Amniotic epithelial cell (primary cell): ENCODE results near the gene SCART1.
"Not testable (repeated sequence)": the region's sequence is repeated elsewhere in the genome, so short reads cannot be mapped to it uniquely, and the experiment has no call there.

Source experiments
- DNase-seq: peaks from one replicate; pipeline ENCODE4 v3.0.0-alpha.2; 2010; ENCODE audit warnings: low read depth

The SCART1 gene

GRCh38 chr10:133453516-133454203 is at the start of gene SCART1:
TSS of gene SCART1 (plus strand) at chr10:133453945. CDS start at chr10:133453998, 53 bp downstream.
- DNase-seq, result no peak

DNA sequence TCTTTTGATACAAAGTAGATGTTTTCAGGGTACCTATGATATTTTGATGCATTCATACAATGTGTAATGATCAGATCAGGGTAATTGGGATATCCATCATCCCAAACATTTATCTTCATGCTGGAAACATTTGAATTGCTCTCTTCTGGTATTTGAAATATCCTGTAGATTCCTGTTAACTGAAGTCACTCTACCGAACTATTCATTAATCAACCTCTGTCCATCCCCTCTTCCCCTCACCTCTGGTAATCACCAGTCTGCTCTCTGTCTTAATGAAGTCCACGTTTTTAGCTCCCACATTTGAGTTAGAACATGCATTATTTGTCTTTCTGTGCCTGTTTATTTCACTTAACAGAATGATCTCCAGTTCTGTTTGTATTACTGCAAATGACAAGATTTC is 48.5 kb upstream of the SCART1 start:
- DNase-seq, result peak; percentile 21

- peak; percentile 41 for DNase-seq
These were observed 47.8 kb upstream of the SCART1 start for GRCh38 chr10:133405844-133406527.

- DNase-seq, result peak; percentile 12
These were observed 42.0 kb upstream of the SCART1 start for GRCh38 chr10:133411523-133412380.

DNA sequence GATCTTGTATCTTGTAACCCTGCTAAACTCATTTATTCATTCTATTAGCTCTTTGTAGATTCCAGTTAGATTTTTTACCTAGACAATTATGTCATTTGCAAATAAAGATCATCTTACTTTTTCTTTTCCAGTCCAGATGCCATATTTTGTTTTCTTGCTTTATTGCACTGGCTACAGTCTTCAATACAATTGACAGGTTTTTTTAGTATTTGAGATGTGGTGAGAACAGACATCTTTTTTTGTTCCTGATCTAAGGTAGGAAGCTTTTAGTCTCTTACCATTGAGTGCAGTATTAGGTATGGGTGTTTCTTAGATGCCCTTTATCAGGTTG is 41.4 kb upstream of the SCART1 start:
- DNase-seq, result no peak

- DNase-seq, result not testable (repeated sequence)
These were observed 39.3 kb upstream of the SCART1 start for GRCh38 chr10:133414401-133414800.

- DNase-seq, result no peak
These were observed 38.0 kb upstream of the SCART1 start for GRCh38 chr10:133415752-133416151.

DNA sequence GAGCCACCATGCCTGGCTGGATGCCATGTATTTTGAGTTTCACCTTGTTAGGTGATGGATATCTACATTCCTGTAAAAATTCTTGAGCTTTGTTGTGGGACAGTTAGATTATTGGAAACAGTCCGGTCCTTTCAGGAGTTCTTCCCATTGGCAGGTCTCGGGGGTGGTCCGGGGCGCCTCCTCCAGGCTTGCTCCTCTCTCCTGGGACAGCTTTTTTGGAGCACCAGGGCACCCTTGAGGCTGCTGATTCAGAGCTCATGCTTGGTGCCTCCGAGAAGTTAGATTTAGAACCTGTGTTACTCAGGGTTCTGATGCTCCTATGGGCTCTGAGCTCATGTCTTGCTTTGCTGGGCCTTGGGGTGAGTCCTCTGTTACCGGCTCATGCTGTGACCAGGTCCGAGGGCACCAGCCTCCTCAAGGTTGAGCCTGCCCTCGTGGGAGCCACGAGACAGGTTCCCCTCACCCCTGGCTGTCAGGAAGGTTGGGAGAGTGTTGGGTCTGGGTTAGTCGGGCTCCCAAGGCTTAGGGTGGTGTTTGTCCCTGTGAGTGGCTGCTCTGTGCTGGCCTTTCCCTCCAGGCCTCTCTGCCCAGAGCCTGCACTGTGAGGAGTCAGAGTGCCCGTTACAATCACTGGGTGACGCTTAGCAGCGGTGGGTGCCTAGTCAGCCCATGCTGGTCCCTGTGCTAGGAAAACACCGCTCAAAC is 35.3 kb upstream of the SCART1 start:
- DNase-seq, result no peak

DNA sequence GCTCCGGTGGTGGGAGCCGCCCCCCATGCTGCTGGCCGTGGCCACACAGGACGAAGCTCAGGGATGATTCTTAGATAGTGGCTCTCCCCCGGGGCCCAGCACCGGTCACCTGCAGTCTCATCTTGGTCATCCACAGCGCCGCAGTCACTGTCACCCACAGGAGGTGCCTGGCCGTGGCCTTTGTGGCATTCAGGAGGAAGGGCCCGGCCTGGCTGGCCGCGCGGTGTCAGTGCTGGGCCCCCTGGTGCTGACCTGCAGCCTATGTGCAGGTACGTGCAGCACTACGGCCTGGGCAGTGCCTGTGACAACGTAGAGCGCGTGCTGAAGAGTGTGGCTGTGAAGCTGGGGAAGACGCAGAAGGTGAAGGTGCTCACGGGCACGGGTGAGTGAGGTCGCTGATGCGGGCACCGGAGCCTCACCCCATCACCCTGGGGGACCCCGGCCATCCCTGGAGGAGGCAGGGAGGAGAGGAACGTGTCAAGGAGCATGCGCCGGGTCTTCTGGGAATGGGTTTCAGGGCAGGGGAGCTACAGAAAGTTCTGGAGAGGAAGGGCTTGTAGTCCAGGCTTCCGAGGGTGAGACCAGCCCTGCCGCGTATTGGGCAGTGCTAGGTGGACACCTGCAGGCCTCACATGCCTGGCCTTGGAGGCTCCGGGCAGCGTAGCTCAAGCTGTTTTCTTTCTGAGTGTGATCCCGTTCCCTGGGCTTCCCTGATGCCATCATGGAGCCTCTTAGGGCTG is 34.4 kb upstream of the SCART1 start:
- DNase-seq, result no peak

GRCh38 chr10:133420028-133420427 is 33.7 kb upstream of the SCART1 start:
- DNase-seq, result no peak

- no peak for DNase-seq
These were observed 33.2 kb upstream of the SCART1 start for GRCh38 chr10:133420579-133420978.

- no peak for DNase-seq
These were observed 32.2 kb upstream of the SCART1 start for GRCh38 chr10:133421336-133422222.

- DNase-seq, result no peak
These were observed 31.4 kb upstream of the SCART1 start for GRCh38 chr10:133422223-133422806.

- no peak for DNase-seq
These were observed 30.7 kb upstream of the SCART1 start for GRCh38 chr10:133422807-133423771.

GRCh38 chr10:133424102-133424501 is 29.6 kb upstream of the SCART1 start:
- DNase-seq, result not testable (repeated sequence)

DNA sequence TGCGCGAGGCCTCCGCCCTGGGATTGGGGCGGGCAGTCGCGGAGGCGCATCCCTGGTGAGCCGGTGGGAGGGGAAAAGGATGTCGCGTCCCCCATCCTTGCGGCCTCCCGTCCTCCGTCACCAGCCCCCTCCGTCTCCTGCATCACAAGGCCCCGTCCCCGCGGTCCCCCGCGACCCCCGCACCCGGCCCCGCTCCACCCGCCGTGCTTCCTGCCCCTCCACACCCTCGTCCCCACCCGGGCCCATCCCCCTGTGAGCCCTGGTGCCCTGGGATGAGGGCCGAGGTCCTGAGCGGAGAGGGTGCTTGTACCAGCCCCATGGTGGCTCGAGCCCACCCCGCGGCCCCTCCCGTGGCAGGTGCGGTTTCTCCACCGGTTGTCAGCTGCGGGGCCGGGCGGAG is 29.1 kb upstream of the SCART1 start, which contains the start of gene SPRN:
TSS of gene SPRN (minus strand) at position 25 of the 400 bp plus-strand sequence. CDS start 944 bp downstream, outside the sequence.
- DNase-seq, result not testable (repeated sequence)

- not testable (repeated sequence) for DNase-seq
These were observed 24.2 kb upstream of the SCART1 start for GRCh38 chr10:133429571-133429970.

GRCh38 chr10:133431888-133432613 is 21.7 kb upstream of the SCART1 start:
- not testable (repeated sequence) for DNase-seq
